Activated T-helper 2 cell treated with anti-CD3 and anti-CD28 coated beads, Interferon-gamma antibody, Interleukin-2, Interleukin-4, amounts not matched to agents 10 μg/mL and 5 μg/mL and 100 μg/mL, durations not matched to agents 14 hours and 24 hours and 36 hours (primary cell): ENCODE results near the gene JMJD8. TPM values are rescaled to one million over a fixed set of nuclear protein-coding genes. Genes with fewer than 3 reads are reported as not detected.

ENCODE experiments used
- DNase-seq: peaks from one replicate; pipeline ENCODE4 v3.0.0; 2021; ENCODE audit warnings: low spot score
- H3K27ac Mint-ChIP-seq: one replicate; pipeline ENCODE4 v1.8.0; 2021; ENCODE audit warnings: mixed read lengths
- H3K27me3 Mint-ChIP-seq: one replicate; pipeline ENCODE4 v1.8.0; 2021; ENCODE audit warnings: low read depth, mixed read lengths
- H3K36me3 Mint-ChIP-seq: one replicate; pipeline ENCODE4 v1.8.0; 2021; ENCODE audit warnings: low read depth, mixed read lengths
- H3K4me1 Mint-ChIP-seq: one replicate; pipeline ENCODE4 v1.8.0; 2021; ENCODE audit warnings: low read depth, mixed read lengths
- H3K4me3 Mint-ChIP-seq: one replicate; pipeline ENCODE4 v1.8.0; 2021; ENCODE audit warnings: low read depth, mild to moderate bottlenecking, moderate library complexity, mixed read lengths
- H3K9me3 Mint-ChIP-seq: one replicate; pipeline ENCODE4 v1.8.0; 2021; ENCODE audit warnings: mixed read lengths
- intact Hi-C: fragments of 100-400 bp; cut with micrococcal nuclease; formaldehyde crosslinking; loops from one replicate; pipeline ENCODE4 v1.15.1; 2023
- total RNA-seq: library from RNA; stranded (reverse); gene quantifications from 2 replicates; pipeline ENCODE4 v1.2.3, GENCODE V29; 2022

The JMJD8 gene
- total RNA-seq, 1 donor from 2014 or later: 48.8 TPM

GRCh38 chr16:726188-726437 lies 42.0 kb upstream of the JMJD8 start:
- H3K36me3 Mint-ChIP-seq: no peaks in the 10 kb centered on the region
- H3K27ac Mint-ChIP-seq: no peak overlapping the region
- no peaks in the 10 kb centered on the region for H3K9me3 Mint-ChIP-seq
- no peaks in the 10 kb centered on the region for H3K27me3 Mint-ChIP-seq
- DNase-seq: no peak
- H3K4me3 Mint-ChIP-seq: no peak overlapping the region
- H3K4me1 Mint-ChIP-seq: no peaks in the 10 kb centered on the region
- intact Hi-C loops: no loop called here

- Mint-ChIP-seq H3K4me3 (peak overlapping the region; percentile 13), H3K9me3 (no peaks in the 10 kb centered on the region), H3K27me3 (no peaks in the 10 kb centered on the region), H3K4me1 (no peaks in the 10 kb centered on the region), H3K36me3 (no peaks in the 10 kb centered on the region), H3K27ac (no peak overlapping the region)
- no peak for DNase-seq
- intact Hi-C loops: no loop called here
These were observed 41.5 kb upstream of the JMJD8 start for GRCh38 chr16:725463-726187.

- Mint-ChIP-seq H3K27ac (no peak overlapping the region), H3K4me1 (peaks cover 4% of the 10 kb centered on the region), H3K27me3 (no peaks in the 10 kb centered on the region), H3K36me3 (no peaks in the 10 kb centered on the region), H3K4me3 (no peak overlapping the region), H3K9me3 (no peaks in the 10 kb centered on the region)
- DNase-seq: no peak
- intact Hi-C loops: no loop called here
These were observed 40.9 kb upstream of the JMJD8 start for GRCh38 chr16:725041-725376.

- no peaks in the 10 kb centered on the region for H3K27me3 Mint-ChIP-seq
- no peaks in the 10 kb centered on the region for H3K36me3 Mint-ChIP-seq
- intact Hi-C loops: no loop called here
- DNase-seq: no peak
- no peaks in the 10 kb centered on the region for H3K9me3 Mint-ChIP-seq
- H3K4me3 Mint-ChIP-seq: no peak overlapping the region
- no peak overlapping the region for H3K27ac Mint-ChIP-seq
- H3K4me1 Mint-ChIP-seq: peaks cover 5% of the 10 kb centered on the region
These were observed 40.3 kb upstream of the JMJD8 start for GRCh38 chr16:724188-725040.

- intact Hi-C loops: no loop called here
- H3K9me3 Mint-ChIP-seq: no peaks in the 10 kb centered on the region
- no peaks in the 10 kb centered on the region for H3K27me3 Mint-ChIP-seq
- no peak overlapping the region for H3K4me3 Mint-ChIP-seq
- H3K4me1 Mint-ChIP-seq: peaks cover 8% of the 10 kb centered on the region
- DNase-seq: no peak
- no peaks in the 10 kb centered on the region for H3K36me3 Mint-ChIP-seq
- no peak overlapping the region for H3K27ac Mint-ChIP-seq
These were observed 39.6 kb upstream of the JMJD8 start for GRCh38 chr16:723695-724094.

GRCh38 chr16:722835-723633 lies 38.9 kb upstream of the JMJD8 start:
- Mint-ChIP-seq H3K4me3 (peak overlapping the region; percentile 45), H3K4me1 (peaks cover 8% of the 10 kb centered on the region), H3K36me3 (no peaks in the 10 kb centered on the region), H3K27me3 (no peaks in the 10 kb centered on the region), H3K9me3 (no peaks in the 10 kb centered on the region), H3K27ac (no peak overlapping the region)
- no peak for DNase-seq
- intact Hi-C loops: no loop called here

- intact Hi-C loops: no loop called here
- no peak overlapping the region for H3K27ac Mint-ChIP-seq
- DNase-seq: no peak
These were observed 37.8 kb upstream of the JMJD8 start for GRCh38 chr16:721765-722540.

GRCh38 chr16:720990-721764 lies 37.0 kb upstream of the JMJD8 start, which contains the start of gene ANTKMT:
Gene ANTKMT, plus strand, starts transcription at chr16:721146. Its CDS starts 129 bp downstream, at chr16:721275.
- intact Hi-C loops: loop anchor here (1.0 kb wide), 1 partner anchor 20 kb away; no protein-coding TSS in a partner anchor
- H3K4me1 Mint-ChIP-seq: peaks cover 10% of the 10 kb centered on the region
- no peaks in the 10 kb centered on the region for H3K9me3 Mint-ChIP-seq
- H3K27ac Mint-ChIP-seq: peak within 1 kb of the TSS; percentile 19
- peaks cover 3% of the 10 kb centered on the region for H3K27me3 Mint-ChIP-seq
- peak; percentile 72 for DNase-seq
- H3K4me3 Mint-ChIP-seq: peak within 1 kb of the TSS; percentile 71
- no peaks in the 10 kb centered on the region for H3K36me3 Mint-ChIP-seq

More at GRCh38 chr16:721765-722540, 37.8 kb upstream of the JMJD8 start:
- peaks cover 8% of the 10 kb centered on the region for H3K4me1 Mint-ChIP-seq
- H3K27me3 Mint-ChIP-seq: no peaks in the 10 kb centered on the region
- no peaks in the 10 kb centered on the region for H3K36me3 Mint-ChIP-seq
- H3K9me3 Mint-ChIP-seq: no peaks in the 10 kb centered on the region
- peak overlapping the region; percentile 62 for H3K4me3 Mint-ChIP-seq

- intact Hi-C loops: loop anchor here (1.0 kb wide), 1 partner anchor 21 kb away; no protein-coding TSS in a partner anchor
- H3K4me1 Mint-ChIP-seq: peaks cover 10% of the 10 kb centered on the region
These were observed 36.4 kb upstream of the JMJD8 start for GRCh38 chr16:720447-720989.

GRCh38 chr16:719815-720446 lies 35.8 kb upstream of the JMJD8 start:
- intact Hi-C loops: loop anchor here (1.0 kb wide), 1 partner anchor 21 kb away; no protein-coding TSS in a partner anchor
- no peaks in the 10 kb centered on the region for H3K36me3 Mint-ChIP-seq
- H3K27ac Mint-ChIP-seq: peak overlapping the region; percentile 19
- DNase-seq: no peak
- H3K9me3 Mint-ChIP-seq: no peaks in the 10 kb centered on the region
- H3K4me3 Mint-ChIP-seq: peak overlapping the region; percentile 71
- peaks cover 10% of the 10 kb centered on the region for H3K4me1 Mint-ChIP-seq
- H3K27me3 Mint-ChIP-seq: peaks cover 4% of the 10 kb centered on the region

More at GRCh38 chr16:720447-720989, 36.4 kb upstream of the JMJD8 start:
- Mint-ChIP-seq H3K27ac (peak overlapping the region; percentile 19), H3K4me3 (peak overlapping the region; percentile 71), H3K9me3 (no peaks in the 10 kb centered on the region), H3K27me3 (peaks cover 4% of the 10 kb centered on the region), H3K36me3 (no peaks in the 10 kb centered on the region)
- DNase-seq: peak; percentile 33

- intact Hi-C loops: no loop called here
- H3K27me3 Mint-ChIP-seq: peaks cover 4% of the 10 kb centered on the region
- no peaks in the 10 kb centered on the region for H3K36me3 Mint-ChIP-seq
- no peaks in the 10 kb centered on the region for H3K9me3 Mint-ChIP-seq
- peak overlapping the region; percentile 71 for H3K4me3 Mint-ChIP-seq
- H3K27ac Mint-ChIP-seq: no peak overlapping the region
- DNase-seq: no peak
- peaks cover 10% of the 10 kb centered on the region for H3K4me1 Mint-ChIP-seq
These were observed 34.8 kb upstream of the JMJD8 start for GRCh38 chr16:718922-719321.
